ENCODE data around the gene TMEM81. TPM values are rescaled to one million over a fixed set of nuclear protein-coding genes. Genes with fewer than 3 reads are reported as not detected.

The TMEM81 gene
- total and polyA plus RNA-seq, 12 donors, result 1.6 to 3.8 (median 2.2) TPM

- intact Hi-C loops (cut with DNase I), result no loop called here
- no peak overlapping the region for H3K27ac ChIP-seq
- no peaks in the 10 kb centered on the region for H3K27me3 ChIP-seq
- 92 to 95% methylated on average over 4 of the region's 4 CpGs for WGBS, 2 donors
- H3K4me1 ChIP-seq, result no peaks in the 10 kb centered on the region
- DNase-seq (no peak), ATAC-seq (no peak)
- H3K9me3 ChIP-seq, result no peaks in the 10 kb centered on the region
- no peak overlapping the region for H3K4me3 ChIP-seq
- peaks cover 0 to 97% (median 68%) of the 10 kb centered on the region in 9 donors for H3K36me3 ChIP-seq
- no peak for TF ChIP-seq CTCF (IDR thresholded peaks at IDR 0.05)
Measured at GRCh38 chr1:205091043-205091740, 6.9 kb upstream of the TMEM81 start.

GRCh38 chr1:205088341-205088740 is 4.1 kb upstream of the TMEM81 start:
- no peak for DNase-seq
- no peak overlapping the region for H3K27ac ChIP-seq
- no peaks in the 10 kb centered on the region for H3K4me1 ChIP-seq
- WGBS, 2 donors, result 87 to 91% methylated on average over 3 of the region's 3 CpGs
- intact Hi-C loops (cut with DNase I), result no loop called here
- no peak overlapping the region for H3K4me3 ChIP-seq
- no peak for ATAC-seq
- peaks cover 0 to 98% (median 57%) of the 10 kb centered on the region in 9 donors for H3K36me3 ChIP-seq
- no peaks in the 10 kb centered on the region for H3K9me3 ChIP-seq
- no peaks in the 10 kb centered on the region for H3K27me3 ChIP-seq
- TF ChIP-seq CTCF (IDR thresholded peaks at IDR 0.05), result no peak

- Histone ChIP-seq H3K27me3 (no peaks in the 10 kb centered on the region), H3K36me3 (peaks cover 0 to 50% (median 18%) of the 10 kb centered on the region in 9 donors), H3K4me1 (peaks cover 0 to 6% (median 1%) of the 10 kb centered on the region in 9 donors), H3K27ac (no peak overlapping the region), H3K9me3 (no peaks in the 10 kb centered on the region), H3K4me3 (no peak overlapping the region)
- TF ChIP-seq CTCF (IDR thresholded peaks at IDR 0.05), result no peak
- ATAC-seq (no peak), DNase-seq (no peak)
- intact Hi-C loops (cut with DNase I), result no loop called here
- 92 to 98% methylated on average over 4 of the region's 4 CpGs for whole genome bisulfite sequencing, 2 donors
Measured at GRCh38 chr1:205082431-205082830, 1.8 kb downstream of the TMEM81 start.

- H3K4me1 ChIP-seq, result peaks cover 0 to 17% (median 6%) of the 10 kb centered on the region in 9 donors
- H3K9me3 ChIP-seq, result no peaks in the 10 kb centered on the region
- 83 to 85% methylated on average over 1 of the region's 1 CpG for WGBS, 2 donors
- H3K27ac ChIP-seq, result no peak overlapping the region
- H3K27me3 ChIP-seq, result no peaks in the 10 kb centered on the region
- DNase-seq (no peak), ATAC-seq (no peak)
- intact Hi-C loops (cut with DNase I), result loop anchor here in 1 of 10 donors (10.0 kb wide), 1 partner anchor 177 kb away; no protein-coding TSS in a partner anchor
- no peak for TF ChIP-seq CTCF (IDR thresholded peaks at IDR 0.05)
- peaks cover 0 to 6% (median 0%) of the 10 kb centered on the region in 9 donors for H3K36me3 ChIP-seq
- H3K4me3 ChIP-seq, result no peak overlapping the region
Measured at GRCh38 chr1:205077934-205078311, 6.3 kb downstream of the TMEM81 start.

Data from heart right ventricle (tissue), 16 donors.